Mammary epithelial cell (primary cell): ENCODE measurements around the gene ITM2B.

Experiments
- EZH2 ChIP-seq: IDR thresholded peaks from 2 replicates; pipeline ENCODE4 v1.6.1; 2012; ENCODE audit warnings: low read length, inconsistent platforms, borderline replicate concordance
- TF ChIP-seq, protein P1 (sequence below), 2 donors: IDR thresholded peaks in 1 of 2; conservative IDR thresholded peaks in 1 of 2; 2 replicates each; pipeline ENCODE4 v1.5.1; 2011 to 2012; ENCODE audit warnings: inconsistent platforms in 2 of 2, low read length in 2 of 2, mild to moderate bottlenecking in 2 of 2, control low read depth in 1 of 2, low read depth in 1 of 2; ENCODE audit not compliant: insufficient read depth in 1 of 2; ENCODE audit errors: extremely low read depth in 1 of 2

DNA sequence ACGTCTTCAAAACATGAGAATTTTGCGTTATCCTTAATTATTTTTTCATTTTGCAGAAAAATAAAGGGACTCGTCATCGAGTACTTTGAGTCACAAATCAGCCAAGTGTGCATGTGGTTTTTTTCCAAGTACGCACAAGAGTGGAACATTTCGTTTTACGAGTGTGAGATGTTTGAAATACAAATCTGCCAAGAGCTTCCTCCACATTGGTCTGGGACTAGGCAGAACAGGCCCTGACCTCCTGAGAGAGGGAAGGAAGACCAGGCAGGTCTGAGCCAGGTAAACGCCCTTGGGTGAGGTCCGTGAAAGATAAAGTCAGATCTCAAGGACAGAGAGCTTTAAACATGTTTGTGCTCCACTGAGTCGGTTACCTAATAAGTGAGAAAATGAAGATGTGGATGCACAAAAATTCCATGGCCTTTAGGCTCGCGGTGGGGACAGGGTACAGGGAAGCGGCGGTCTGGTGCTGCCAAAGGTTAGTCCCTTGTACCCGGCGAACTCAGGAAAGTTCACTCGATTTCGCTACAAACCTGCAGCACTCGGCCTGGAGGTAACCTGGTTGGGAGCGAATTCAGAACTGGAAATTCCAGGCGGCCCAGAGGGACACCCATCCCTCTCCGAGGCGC lies 473 bp upstream of the ITM2B start:
- TF ChIP-seq EZH2, result no peak
- TF ChIP-seq, protein P1, sequence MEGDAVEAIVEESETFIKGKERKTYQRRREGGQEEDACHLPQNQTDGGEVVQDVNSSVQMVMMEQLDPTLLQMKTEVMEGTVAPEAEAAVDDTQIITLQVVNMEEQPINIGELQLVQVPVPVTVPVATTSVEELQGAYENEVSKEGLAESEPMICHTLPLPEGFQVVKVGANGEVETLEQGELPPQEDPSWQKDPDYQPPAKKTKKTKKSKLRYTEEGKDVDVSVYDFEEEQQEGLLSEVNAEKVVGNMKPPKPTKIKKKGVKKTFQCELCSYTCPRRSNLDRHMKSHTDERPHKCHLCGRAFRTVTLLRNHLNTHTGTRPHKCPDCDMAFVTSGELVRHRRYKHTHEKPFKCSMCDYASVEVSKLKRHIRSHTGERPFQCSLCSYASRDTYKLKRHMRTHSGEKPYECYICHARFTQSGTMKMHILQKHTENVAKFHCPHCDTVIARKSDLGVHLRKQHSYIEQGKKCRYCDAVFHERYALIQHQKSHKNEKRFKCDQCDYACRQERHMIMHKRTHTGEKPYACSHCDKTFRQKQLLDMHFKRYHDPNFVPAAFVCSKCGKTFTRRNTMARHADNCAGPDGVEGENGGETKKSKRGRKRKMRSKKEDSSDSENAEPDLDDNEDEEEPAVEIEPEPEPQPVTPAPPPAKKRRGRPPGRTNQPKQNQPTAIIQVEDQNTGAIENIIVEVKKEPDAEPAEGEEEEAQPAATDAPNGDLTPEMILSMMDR (conservative IDR thresholded peaks at IDR 0.05 in 1 of 2, IDR thresholded peaks at IDR 0.05 in 1 of 2; ENCODE audit: extremely low read depth in 1 of 2, insufficient read depth in 1 of 2, low read depth in 1 of 2, low read length in 2 of 2), result no peak
